ENCODE results near the gene TMA7B. TPM values are rescaled to one million over a fixed set of nuclear protein-coding genes. Genes with fewer than 3 reads are reported as not detected.
A peak's percentile ranks its signal among the peaks of the same experiment; 100 is the strongest.

Gene TMA7B
- total RNA-seq, 2 donors from 2014 or later = 4.6 TPM; not detected in 1

DNA sequence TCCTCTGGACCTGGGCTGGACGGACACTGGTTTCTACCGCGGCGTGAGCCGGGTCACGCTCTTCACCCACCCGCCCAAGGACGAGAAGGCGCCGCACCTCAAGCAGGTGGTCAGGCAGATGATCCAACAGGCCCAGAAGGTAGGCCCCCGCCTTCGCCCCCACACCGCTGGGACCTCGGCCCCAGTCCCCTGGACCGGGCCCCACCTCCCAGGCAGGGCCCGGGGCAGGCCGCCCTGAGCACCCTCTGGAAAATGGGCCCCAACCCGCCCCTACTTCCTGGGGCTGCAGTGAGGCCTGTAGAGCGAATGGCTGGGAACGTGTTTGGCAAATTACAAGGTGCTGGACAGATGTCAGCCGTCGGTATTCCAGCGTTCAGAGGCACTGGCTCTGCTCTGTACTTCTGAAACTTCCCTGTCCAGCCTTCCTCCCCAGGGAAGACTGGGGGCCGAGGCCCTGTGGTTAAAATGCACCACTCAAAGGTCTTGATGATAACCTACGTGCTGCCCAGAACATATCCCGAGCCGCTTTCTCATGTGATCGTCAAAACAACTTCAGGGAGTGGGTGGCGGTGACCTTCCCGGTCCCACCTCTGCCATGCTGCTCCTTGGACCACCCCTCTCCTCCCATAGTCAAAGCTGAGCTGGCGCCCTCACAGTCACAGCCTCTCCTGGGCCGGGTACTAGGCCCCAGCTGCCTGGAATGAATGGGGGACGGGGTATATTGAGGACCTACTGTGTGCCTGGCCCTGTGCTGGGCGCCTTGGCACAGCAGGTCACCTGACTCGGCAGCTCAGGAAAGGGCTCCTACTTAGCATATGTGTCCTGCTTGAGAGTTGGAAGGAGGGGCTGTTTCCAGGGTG is 35.4 kb downstream of the TMA7B start:
- H3K27me3 ChIP-seq (replicated peaks; ENCODE audit: insufficient read depth) = no peaks in the 10 kb centered on the region
- TF ChIP-seq, protein P1, sequence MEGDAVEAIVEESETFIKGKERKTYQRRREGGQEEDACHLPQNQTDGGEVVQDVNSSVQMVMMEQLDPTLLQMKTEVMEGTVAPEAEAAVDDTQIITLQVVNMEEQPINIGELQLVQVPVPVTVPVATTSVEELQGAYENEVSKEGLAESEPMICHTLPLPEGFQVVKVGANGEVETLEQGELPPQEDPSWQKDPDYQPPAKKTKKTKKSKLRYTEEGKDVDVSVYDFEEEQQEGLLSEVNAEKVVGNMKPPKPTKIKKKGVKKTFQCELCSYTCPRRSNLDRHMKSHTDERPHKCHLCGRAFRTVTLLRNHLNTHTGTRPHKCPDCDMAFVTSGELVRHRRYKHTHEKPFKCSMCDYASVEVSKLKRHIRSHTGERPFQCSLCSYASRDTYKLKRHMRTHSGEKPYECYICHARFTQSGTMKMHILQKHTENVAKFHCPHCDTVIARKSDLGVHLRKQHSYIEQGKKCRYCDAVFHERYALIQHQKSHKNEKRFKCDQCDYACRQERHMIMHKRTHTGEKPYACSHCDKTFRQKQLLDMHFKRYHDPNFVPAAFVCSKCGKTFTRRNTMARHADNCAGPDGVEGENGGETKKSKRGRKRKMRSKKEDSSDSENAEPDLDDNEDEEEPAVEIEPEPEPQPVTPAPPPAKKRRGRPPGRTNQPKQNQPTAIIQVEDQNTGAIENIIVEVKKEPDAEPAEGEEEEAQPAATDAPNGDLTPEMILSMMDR (IDR thresholded peaks at IDR 0.05) = no peak
- ATAC-seq (ENCODE audit: insufficient number of reproducible peaks, low FRiP score, low read depth) (no peak), DNase-seq (ENCODE audit: low spot score) (no peak)
- no peaks in the 10 kb centered on the region for H3K36me3 ChIP-seq
- no peaks in the 10 kb centered on the region for H3K9me3 ChIP-seq
- H3K27ac ChIP-seq = no peak overlapping the region
- H3K4me1 ChIP-seq (ENCODE audit: control insufficient read depth in 1 of 2, low read depth in 2 of 2) = no peaks in the 10 kb centered on the region
- peak overlapping the region; percentile 52 for H3K4me3 ChIP-seq

DNA sequence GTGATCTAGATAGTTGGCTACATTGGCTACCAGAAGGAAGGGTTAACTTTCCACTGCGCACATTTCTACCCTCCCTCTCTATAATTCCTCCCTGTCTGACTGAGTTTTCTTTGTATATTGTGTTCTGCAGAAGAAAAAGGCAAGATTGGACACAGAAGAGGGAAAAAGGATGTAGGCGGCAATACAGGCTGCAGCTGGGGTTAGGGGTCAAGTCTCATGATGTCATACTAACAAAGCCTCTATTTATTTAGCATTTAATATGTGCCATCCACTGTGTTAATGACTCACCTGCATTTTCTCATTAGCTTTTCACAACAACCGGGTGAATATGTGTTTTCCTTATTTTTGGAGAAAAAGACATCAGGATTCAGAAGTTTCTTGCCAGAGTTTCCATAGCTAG is 36.5 kb downstream of the TMA7B start:
- no peak for DNase-seq (ENCODE audit: low spot score)
- ATAC-seq (ENCODE audit: insufficient number of reproducible peaks, low FRiP score, low read depth) = no peak
- no peaks in the 10 kb centered on the region for H3K4me1 ChIP-seq (ENCODE audit: control insufficient read depth in 1 of 2, low read depth in 2 of 2)
- H3K9me3 ChIP-seq = no peaks in the 10 kb centered on the region
- no peaks in the 10 kb centered on the region for H3K36me3 ChIP-seq
- no peaks in the 10 kb centered on the region for H3K27me3 ChIP-seq (replicated peaks; ENCODE audit: insufficient read depth)
- H3K27ac ChIP-seq = no peak overlapping the region
- TF ChIP-seq, protein P1 (IDR thresholded peaks at IDR 0.05) = no peak
- H3K4me3 ChIP-seq = no peak overlapping the region

DNA sequence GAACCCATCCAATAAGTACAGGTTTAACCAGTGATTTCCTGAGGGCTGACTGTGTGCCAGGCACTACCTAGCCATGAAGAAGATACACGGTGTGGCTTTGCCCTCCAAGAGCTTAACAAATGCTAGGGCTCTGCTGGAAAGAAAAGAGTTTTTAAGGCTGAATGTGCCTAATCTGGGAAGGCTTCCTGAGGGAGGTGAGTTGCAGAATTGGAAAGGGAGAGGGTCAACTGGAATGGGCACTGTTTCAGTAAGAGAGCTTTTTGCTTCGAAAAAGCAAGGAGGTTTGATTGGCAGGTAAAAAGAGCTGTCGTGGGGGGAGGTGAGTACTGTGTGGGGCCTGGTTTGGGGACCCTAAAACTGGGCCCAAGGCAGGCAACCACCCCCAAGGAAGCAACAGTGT is 37.2 kb downstream of the TMA7B start:
- DNase-seq (ENCODE audit: low spot score) = no peak
- TF ChIP-seq, protein P1 (IDR thresholded peaks at IDR 0.05) = no peak
- Histone ChIP-seq H3K27ac (no peak overlapping the region), H3K4me3 (no peak overlapping the region), H3K27me3 (replicated peaks; ENCODE audit: insufficient read depth) (no peaks in the 10 kb centered on the region), H3K36me3 (no peaks in the 10 kb centered on the region), H3K4me1 (ENCODE audit: control insufficient read depth in 1 of 2, low read depth in 2 of 2) (no peaks in the 10 kb centered on the region), H3K9me3 (no peaks in the 10 kb centered on the region)
- no peak for ATAC-seq (ENCODE audit: insufficient number of reproducible peaks, low FRiP score, low read depth)

DNA sequence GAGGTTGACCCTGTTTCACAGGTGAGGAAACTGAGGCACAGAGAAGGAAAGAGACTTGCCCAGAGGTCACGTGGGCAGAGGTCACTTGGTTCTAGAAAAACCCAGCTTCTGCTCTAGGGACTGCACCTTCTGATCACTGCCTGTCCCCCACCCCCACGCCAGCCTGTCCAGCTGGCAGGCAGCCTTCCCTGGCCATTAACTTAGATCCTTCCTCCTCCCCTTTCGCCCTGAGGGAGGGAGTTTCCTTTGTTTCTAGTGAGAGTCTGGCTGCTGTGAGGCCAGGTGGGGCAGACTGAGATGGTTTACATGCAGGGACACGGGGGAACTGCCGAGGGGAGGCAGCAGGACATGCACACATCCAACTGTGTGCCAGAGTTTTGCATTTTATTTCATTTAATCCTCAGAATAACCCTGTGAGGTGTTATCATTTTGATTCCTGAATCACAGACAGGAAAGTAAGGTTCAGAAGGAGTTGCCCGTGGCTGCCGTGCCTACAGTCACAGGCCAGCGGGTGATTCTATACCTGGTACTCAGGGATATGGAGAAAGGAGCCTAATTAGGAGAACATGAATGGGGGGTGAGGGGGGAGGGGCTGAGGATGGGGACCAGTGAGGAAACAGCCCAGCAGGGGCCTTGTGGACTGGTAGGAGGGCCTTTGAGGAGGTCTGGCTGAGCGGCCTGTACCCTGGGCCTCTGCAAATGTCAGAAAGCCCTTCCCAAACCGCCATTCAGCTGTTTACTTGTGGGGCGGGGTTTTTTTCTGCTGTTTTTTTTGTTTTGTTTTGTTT is 37.9 kb downstream of the TMA7B start:
- Histone ChIP-seq H3K4me1 (ENCODE audit: control insufficient read depth in 1 of 2, low read depth in 2 of 2) (no peaks in the 10 kb centered on the region), H3K9me3 (no peaks in the 10 kb centered on the region), H3K27me3 (replicated peaks; ENCODE audit: insufficient read depth) (no peaks in the 10 kb centered on the region), H3K36me3 (no peaks in the 10 kb centered on the region), H3K27ac (no peak overlapping the region), H3K4me3 (no peak overlapping the region)
- TF ChIP-seq, protein P1 (IDR thresholded peaks at IDR 0.05) = no peak
- ATAC-seq (ENCODE audit: insufficient number of reproducible peaks, low FRiP score, low read depth) (no peak), DNase-seq (ENCODE audit: low spot score) (no peak)

DNA sequence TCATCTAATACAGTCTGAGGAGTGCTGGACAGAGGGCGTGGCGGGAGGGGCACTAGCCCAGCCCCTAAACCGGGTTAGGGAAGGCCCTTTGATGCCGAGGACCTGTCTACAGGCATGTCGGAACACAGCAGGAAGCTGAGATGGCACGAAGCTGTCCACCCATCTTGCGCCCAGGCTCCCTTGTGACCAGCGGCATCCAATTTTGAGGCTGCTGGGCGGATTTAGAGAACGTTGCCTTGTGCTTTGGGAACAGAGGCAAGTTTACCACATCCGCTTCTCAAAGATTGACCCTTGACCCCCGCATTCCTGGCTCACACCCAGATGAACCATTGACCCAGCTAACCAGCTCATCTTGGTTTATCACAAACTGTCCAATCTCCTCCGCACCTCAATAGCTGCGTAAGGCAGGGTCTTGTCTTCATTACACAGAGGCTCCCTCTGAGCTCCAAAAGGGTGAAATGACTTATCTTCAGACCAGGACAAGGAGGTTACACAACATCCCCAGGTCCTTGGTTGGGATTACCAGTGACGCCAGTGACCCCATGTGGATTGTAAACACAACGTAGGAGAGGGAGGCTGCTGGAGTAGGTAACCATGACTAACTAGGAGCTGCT is 39.1 kb downstream of the TMA7B start:
- no peak for DNase-seq (ENCODE audit: low spot score)
- Histone ChIP-seq H3K4me3 (no peak overlapping the region), H3K27me3 (replicated peaks; ENCODE audit: insufficient read depth) (no peaks in the 10 kb centered on the region), H3K9me3 (no peaks in the 10 kb centered on the region), H3K4me1 (ENCODE audit: control insufficient read depth in 1 of 2, low read depth in 2 of 2) (no peaks in the 10 kb centered on the region), H3K36me3 (no peaks in the 10 kb centered on the region), H3K27ac (no peak overlapping the region)
- TF ChIP-seq, protein P1 (IDR thresholded peaks at IDR 0.05) = no peak
- no peak for ATAC-seq (ENCODE audit: insufficient number of reproducible peaks, low FRiP score, low read depth)
